ENCODE results near the gene ADAMTS15. TPM values are rescaled to one million over a fixed set of nuclear protein-coding genes. Genes with fewer than 3 reads are reported as not detected.

ADAMTS15 gene
- total and polyA plus RNA-seq, 10 of the 15 experiments (the other 5 are each of a cell fraction or from before 2014, with no cell fraction given) = not detected

DNA sequence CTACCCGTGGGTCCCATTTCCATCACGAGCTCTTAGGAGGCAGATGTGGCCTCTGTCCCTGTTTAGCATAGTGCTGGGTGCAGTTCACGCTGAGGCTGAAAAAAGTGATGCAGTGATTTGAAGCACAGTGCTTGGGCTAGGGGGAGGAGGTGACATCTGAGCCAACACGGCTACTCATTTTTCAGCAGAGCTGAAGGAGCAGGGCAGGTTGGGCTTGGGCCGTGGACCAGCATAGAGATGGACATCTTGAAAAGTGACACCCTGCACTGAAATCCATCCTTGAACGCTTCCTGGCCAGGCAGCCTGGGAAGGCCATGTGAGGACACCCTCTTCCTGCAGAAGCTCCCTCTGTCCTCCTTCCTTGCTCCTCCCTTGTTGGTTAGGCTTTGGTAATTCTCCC lies 66.4 kb downstream of the ADAMTS15 start:
- H4K20me1 ChIP-seq (ENCODE audit: control insufficient read depth, insufficient read depth) = no peaks in the 10 kb centered on the region
- no peak overlapping the region for H3K4me3 ChIP-seq
- ChIA-PET SMC1A (ENCODE audit: uncharacterized antibody, unreplicated experiment) (no interaction called here), CTCF (interaction anchor here (1.1 kb wide), 1 partner anchor 380 kb away, joined by 3 read pairs; no protein-coding TSS in a partner anchor), RAD21 (ENCODE audit: unreplicated experiment) (no interaction called here), POLR2A (no interaction called here)
- H3K27ac ChIP-seq (ENCODE audit: control insufficient read depth, insufficient read depth) = no peak overlapping the region
- peaks cover 1 to 4% of the 10 kb centered on the region in 2 experiments; a peak in 3 of 4 replicates for H3K27me3 ChIP-seq (replicated peaks in 1 of 2; ENCODE audit: control insufficient read depth in 2 of 2, insufficient read depth in 2 of 2, low read length in 1 of 2)
- WGBS (ENCODE audit: insufficient coverage, insufficient replicate concordance, low lambda C conversion rate, missing lambda C conversion rate) = 12% methylated on average over 6 of the region's 6 CpGs
- intact Hi-C loops (cut with micrococcal nuclease; ENCODE audit: unreplicated experiment) = no loop called here
- in situ Hi-C loops (cut with MboI) = no loop called here
- no peaks in the 10 kb centered on the region for H3K9me3 ChIP-seq (replicated peaks; ENCODE audit: control insufficient read depth, insufficient read depth, low read length)
- no TSS peak for BruUV-seq (replicated peaks)
- no peaks in the 10 kb centered on the region for H3K4me1 ChIP-seq (ENCODE audit: control insufficient read depth, insufficient read depth, low read length)
- no peak overlapping the region for H3K9ac ChIP-seq (ENCODE audit: control insufficient read depth, insufficient read depth, low read length)
- no peaks in the 10 kb centered on the region for H3K36me3 ChIP-seq (ENCODE audit: control insufficient read depth in 2 of 2, insufficient read depth in 2 of 2, low read length in 1 of 2)
- FAIRE-seq (no peak), ATAC-seq (no peak), DNase-seq (ENCODE audit: low read depth, low spot score) (no peak)
- H3K79me2 ChIP-seq (ENCODE audit: control insufficient read depth, insufficient read depth, low read length) = no peaks in the 10 kb centered on the region
- no peak overlapping the region for H2AFZ ChIP-seq (ENCODE audit: control insufficient read depth, low read depth, low read length)
- no peak overlapping the region for H3K4me2 ChIP-seq (ENCODE audit: control insufficient read depth, insufficient read depth)
- TF ChIP-seq E4F1 (IDR thresholded peaks at IDR 0.05; ENCODE audit: borderline replicate concordance, partially characterized antibody) = no peak
- TF ChIP-seq NR2C1 (IDR thresholded peaks at IDR 0.05) = no peak
- TF ChIP-seq HDGF (IDR thresholded peaks at IDR 0.05) = no peak
- TF ChIP-seq POLR2AphosphoS2 (IDR thresholded peaks at IDR 0.05; ENCODE audit: low read depth, low read length) = no peak
- no peak for TF ChIP-seq RAD21 (IDR thresholded peaks at IDR 0.05; ENCODE audit: insufficient read depth, low read depth, low read length)
